ENCODE data around the gene BCAS3.

- TF ChIP-seq CTCF (IDR thresholded peaks at IDR 0.05; ENCODE audit: poor library complexity, severe bottlenecking) (no peak), EZH2 (IDR thresholded peaks at IDR 0.05; ENCODE audit: borderline replicate concordance, insufficient read depth, low read length, poor library complexity, severe bottlenecking) (no peak), POLR2AphosphoS5 (IDR thresholded peaks at IDR 0.05) (no peak), SMC3 (conservative IDR thresholded peaks at IDR 0.05; ENCODE audit: poor library complexity) (no peak), TAF1 (IDR thresholded peaks at IDR 0.05; ENCODE audit: low read depth) (no peak)
These were observed 684.7 kb downstream of the BCAS3 start for GRCh38 chr17:61362396-61362795.
